ENCODE measurements around the gene PSMG1. TPM values are rescaled to one million over a fixed set of nuclear protein-coding genes. Genes with fewer than 3 reads are reported as not detected.
A peak's percentile ranks its signal among the peaks of the same experiment; 100 is the strongest.

PSMG1 gene
- total and polyA plus RNA-seq, 2 experiments from 2014 or later, result 43.3 to 81.4 TPM

DNA sequence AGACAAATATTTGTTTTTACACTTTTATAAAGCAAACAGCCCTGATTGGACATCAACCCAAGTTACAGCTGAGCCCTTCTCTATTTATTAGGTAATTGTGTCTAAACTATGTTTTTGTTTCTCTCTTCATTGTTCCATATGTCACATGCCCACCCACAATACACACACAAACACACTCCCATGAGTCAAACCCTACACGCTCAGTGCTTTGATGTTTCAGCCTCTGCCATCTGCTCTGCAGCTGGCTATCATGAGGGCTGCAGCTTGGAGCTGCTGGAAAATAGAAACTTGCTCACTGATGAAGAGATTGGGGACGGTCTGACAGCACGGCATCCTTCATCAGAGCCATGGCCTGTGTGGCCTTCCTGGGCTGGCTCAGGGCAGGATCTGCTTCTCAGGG, 41.7 kb downstream of the PSMG1 start:
- no peak for DNase-seq (ENCODE audit: low spot score)
- H3K9me3 ChIP-seq (ENCODE audit: low read depth), result no peaks in the 10 kb centered on the region
- H3K4me1 ChIP-seq (ENCODE audit: insufficient read depth), result peaks cover 15% of the 10 kb centered on the region
- TF ChIP-seq CTCF (IDR thresholded peaks at IDR 0.05; ENCODE audit: poor library complexity), result no peak
- no peak for TF ChIP-seq EZH2 (IDR thresholded peaks at IDR 0.05; ENCODE audit: borderline replicate concordance)
- no peak for TF ChIP-seq EZH2phosphoT487 (IDR thresholded peaks at IDR 0.05; ENCODE audit: low read depth, severe bottlenecking, unreplicated experiment)
- H3K79me2 ChIP-seq, result no peaks in the 10 kb centered on the region
- no peak overlapping the region for H3K27ac ChIP-seq
- no peak overlapping the region for H2AFZ ChIP-seq
- no peak overlapping the region for H3K4me3 ChIP-seq
- H4K20me1 ChIP-seq (ENCODE audit: insufficient read depth, poor library complexity, severe bottlenecking), result no peaks in the 10 kb centered on the region
- 52% methylated on average over 3 of the region's 3 CpGs for WGBS (ENCODE audit: low lambda C conversion rate, missing lambda C conversion rate)
- no peak overlapping the region for H3K4me2 ChIP-seq
- no peaks in the 10 kb centered on the region for H3K9me2 ChIP-seq (replicated peaks; ENCODE audit: insufficient read depth)
- H3K27me3 ChIP-seq, result no peaks in the 10 kb centered on the region
- no peaks in the 10 kb centered on the region for H3K36me3 ChIP-seq (replicated peaks; ENCODE audit: insufficient read depth, low read depth)

DNA sequence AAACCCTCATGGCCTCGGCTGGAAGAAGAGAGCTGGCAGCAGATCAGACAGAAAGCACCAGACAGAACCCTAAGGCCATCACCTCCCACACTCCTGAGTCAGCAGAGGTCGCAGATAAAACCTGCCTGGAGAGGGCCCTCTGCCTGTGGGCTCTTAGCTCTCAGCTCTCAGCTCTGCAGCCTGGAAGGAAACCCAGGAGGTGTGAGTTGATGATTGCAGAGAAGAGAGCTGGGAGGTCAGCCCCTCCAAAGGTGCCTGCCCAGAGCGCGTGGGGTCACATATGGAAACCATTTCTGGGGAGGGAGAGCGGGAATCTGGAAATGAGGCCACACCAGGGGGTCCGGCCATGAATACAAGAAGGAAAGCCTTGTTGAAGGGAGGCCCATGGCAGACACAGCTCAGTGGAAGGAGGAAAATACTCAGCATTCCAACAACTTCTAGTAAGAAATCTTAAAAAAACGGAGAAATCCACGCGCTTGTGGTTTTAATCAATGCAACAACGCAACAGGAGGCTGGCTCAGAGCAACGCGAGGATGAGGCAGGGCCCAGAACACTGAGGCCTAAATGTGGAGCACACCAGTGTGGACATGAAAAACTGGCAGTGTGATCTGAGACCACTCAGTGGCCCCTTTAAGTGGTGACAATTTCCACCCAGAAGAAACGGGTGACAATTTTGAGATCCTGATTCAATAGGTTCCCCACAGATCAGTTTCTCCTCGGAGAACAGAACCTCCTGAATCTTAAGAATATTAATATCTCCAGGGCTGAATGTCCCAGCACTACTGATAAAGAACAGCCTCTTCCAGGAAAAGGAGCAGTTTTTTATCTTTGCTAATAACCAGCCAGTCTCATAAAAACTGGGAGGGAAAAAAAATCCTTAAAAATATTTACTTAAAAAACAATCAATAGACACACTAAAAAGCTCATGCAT, 45.7 kb downstream of the PSMG1 start:
- Histone ChIP-seq H3K27ac (peak overlapping the region; percentile 69), H3K27me3 (no peaks in the 10 kb centered on the region), H3K79me2 (no peaks in the 10 kb centered on the region), H3K4me2 (peak overlapping the region; percentile 3), H3K36me3 (replicated peaks; ENCODE audit: insufficient read depth, low read depth) (no peaks in the 10 kb centered on the region), H3K4me1 (ENCODE audit: insufficient read depth) (peaks cover 16% of the 10 kb centered on the region), H3K9me3 (ENCODE audit: low read depth) (no peaks in the 10 kb centered on the region), H4K20me1 (ENCODE audit: insufficient read depth, poor library complexity, severe bottlenecking) (no peaks in the 10 kb centered on the region), H2AFZ (no peak overlapping the region), H3K9me2 (replicated peaks; ENCODE audit: insufficient read depth) (no peaks in the 10 kb centered on the region), H3K4me3 (no peak overlapping the region)
- peak; percentile 54 for DNase-seq (ENCODE audit: low spot score)
- 49% methylated on average over 14 of the region's 14 CpGs for WGBS (ENCODE audit: low lambda C conversion rate, missing lambda C conversion rate)
- TF ChIP-seq CTCF (IDR thresholded peaks at IDR 0.05; ENCODE audit: poor library complexity) (peak; percentile 25), EZH2 (IDR thresholded peaks at IDR 0.05; ENCODE audit: borderline replicate concordance) (no peak)

- DNase-seq (ENCODE audit: low spot score), result no peak
- Histone ChIP-seq H3K36me3 (replicated peaks; ENCODE audit: insufficient read depth, low read depth) (no peaks in the 10 kb centered on the region), H3K4me3 (no peak overlapping the region), H3K9me3 (ENCODE audit: low read depth) (no peaks in the 10 kb centered on the region), H4K20me1 (ENCODE audit: insufficient read depth, poor library complexity, severe bottlenecking) (no peaks in the 10 kb centered on the region), H3K79me2 (no peaks in the 10 kb centered on the region), H2AFZ (no peak overlapping the region), H3K4me2 (no peak overlapping the region), H3K27me3 (no peaks in the 10 kb centered on the region), H3K9me2 (replicated peaks; ENCODE audit: insufficient read depth) (no peaks in the 10 kb centered on the region), H3K4me1 (ENCODE audit: insufficient read depth) (peaks cover 16% of the 10 kb centered on the region), H3K27ac (peak overlapping the region; percentile 69)
- 83% methylated on average over 5 of the region's 5 CpGs for WGBS (ENCODE audit: low lambda C conversion rate, missing lambda C conversion rate)
- TF ChIP-seq EZH2 (IDR thresholded peaks at IDR 0.05; ENCODE audit: borderline replicate concordance) (no peak), CTCF (IDR thresholded peaks at IDR 0.05; ENCODE audit: poor library complexity) (no peak), EZH2phosphoT487 (IDR thresholded peaks at IDR 0.05; ENCODE audit: low read depth, severe bottlenecking, unreplicated experiment) (no peak)
Observed at GRCh38 chr21:39136711-39137110, 46.5 kb downstream of the PSMG1 start.

Data from hepatocyte (in vitro differentiated cells).